ENCODE results near the gene ZCCHC7. TPM values are rescaled to one million over a fixed set of nuclear protein-coding genes. Genes with fewer than 3 reads are reported as not detected.
"Not testable (repeated sequence)": the region's sequence is repeated elsewhere in the genome, so short reads cannot be mapped to it uniquely, and the experiment has no call there.

The ZCCHC7 gene
- total RNA-seq, 2 experiments from 2014 or later: 20.1 to 20.6 TPM

GRCh38 chr9:37386988-37387387 is 266.6 kb downstream of the ZCCHC7 start:
- DNase-seq (no peak), ATAC-seq (no peak)
- Mint-ChIP-seq H3K9me3 (ENCODE audit: low read depth) (no peaks in the 10 kb centered on the region), H3K27me3 (no peaks in the 10 kb centered on the region), H3K4me3 (no peak overlapping the region), H3K27ac (no peak overlapping the region), H3K4me1 (peaks cover 5% of the 10 kb centered on the region), H3K36me3 (no peaks in the 10 kb centered on the region)
- CTCF ChIA-PET: interaction anchor here (0.7 to 1.9 kb wide), 2 partner anchors 23 to 29 kb away, joined by 3 to 5 read pairs; no protein-coding TSS in a partner anchor

- Mint-ChIP-seq H3K27ac (no peak overlapping the region), H3K36me3 (no peaks in the 10 kb centered on the region), H3K27me3 (peaks cover 4% of the 10 kb centered on the region), H3K4me3 (no peak overlapping the region), H3K4me1 (peaks cover 5% of the 10 kb centered on the region), H3K9me3 (ENCODE audit: low read depth) (no peaks in the 10 kb centered on the region)
- ATAC-seq (peak; percentile 42), DNase-seq (peak; percentile 62)
- CTCF ChIA-PET: interaction anchor here (1.2 kb wide), 1 partner anchor 395 kb away, joined by 4 read pairs; no protein-coding TSS in a partner anchor
Measured at GRCh38 chr9:37390759-37391158, 270.4 kb downstream of the ZCCHC7 start.

- Mint-ChIP-seq H3K9me3 (ENCODE audit: low read depth) (no peaks in the 10 kb centered on the region), H3K27me3 (peaks cover 4% of the 10 kb centered on the region), H3K36me3 (no peaks in the 10 kb centered on the region), H3K4me1 (peaks cover 5% of the 10 kb centered on the region), H3K4me3 (no peak overlapping the region), H3K27ac (no peak overlapping the region)
- DNase-seq: no peak
- CTCF ChIA-PET: interaction anchor here (1.1 to 1.5 kb wide), 2 partner anchors 200 to 519 kb away, joined by 3 to 5 read pairs; partner anchors contain the start of gene TOMM5
- ATAC-seq: no peak
Measured at GRCh38 chr9:37392272-37392671, 271.9 kb downstream of the ZCCHC7 start.

- Mint-ChIP-seq H3K36me3 (no peaks in the 10 kb centered on the region), H3K27me3 (peaks cover 7% of the 10 kb centered on the region), H3K27ac (no peak overlapping the region), H3K4me3 (no peak overlapping the region), H3K4me1 (peaks cover 5% of the 10 kb centered on the region), H3K9me3 (ENCODE audit: low read depth) (no peaks in the 10 kb centered on the region)
- CTCF ChIA-PET: no interaction called here
- no peak for ATAC-seq
- DNase-seq: no peak
Measured at GRCh38 chr9:37395229-37395628, 274.9 kb downstream of the ZCCHC7 start.

- Mint-ChIP-seq H3K27me3 (peaks cover 9% of the 10 kb centered on the region), H3K4me3 (no peak overlapping the region), H3K9me3 (ENCODE audit: low read depth) (no peaks in the 10 kb centered on the region), H3K27ac (no peak overlapping the region), H3K36me3 (no peaks in the 10 kb centered on the region), H3K4me1 (peaks cover 4% of the 10 kb centered on the region)
- CTCF ChIA-PET: interaction anchor here (0.9 kb wide), 1 partner anchor 16 kb away, joined by 3 read pairs; no protein-coding TSS in a partner anchor
- DNase-seq: no peak
- no peak for ATAC-seq
Measured at GRCh38 chr9:37395663-37396062, 275.3 kb downstream of the ZCCHC7 start.

- H3K36me3 Mint-ChIP-seq; H3K27ac Mint-ChIP-seq; ATAC-seq; H3K4me1 Mint-ChIP-seq; CTCF ChIA-PET; DNase-seq; H3K4me3 Mint-ChIP-seq; H3K9me3 Mint-ChIP-seq (ENCODE audit: low read depth): not testable (repeated sequence)
- peaks cover 15% of the 10 kb centered on the region for H3K27me3 Mint-ChIP-seq
Measured at GRCh38 chr9:37397948-37398347, 277.6 kb downstream of the ZCCHC7 start.

- CTCF ChIA-PET: no interaction called here
- Mint-ChIP-seq H3K27me3 (peaks cover 18% of the 10 kb centered on the region), H3K4me1 (no peaks in the 10 kb centered on the region), H3K36me3 (no peaks in the 10 kb centered on the region), H3K4me3 (no peak overlapping the region), H3K27ac (no peak overlapping the region), H3K9me3 (ENCODE audit: low read depth) (no peaks in the 10 kb centered on the region)
- ATAC-seq (no peak), DNase-seq (no peak)
Measured at GRCh38 chr9:37398464-37399025, 278.2 kb downstream of the ZCCHC7 start.

GRCh38 chr9:37399336-37399735 is 279.0 kb downstream of the ZCCHC7 start:
- ATAC-seq (no peak), DNase-seq (no peak)
- no peaks in the 10 kb centered on the region for H3K36me3 Mint-ChIP-seq
- peaks cover 22% of the 10 kb centered on the region for H3K27me3 Mint-ChIP-seq
- no peak overlapping the region for H3K27ac Mint-ChIP-seq
- no peak overlapping the region for H3K4me3 Mint-ChIP-seq
- CTCF ChIA-PET: no interaction called here
- H3K4me1 Mint-ChIP-seq: no peaks in the 10 kb centered on the region
- H3K9me3 Mint-ChIP-seq (ENCODE audit: low read depth): no peaks in the 10 kb centered on the region

GRCh38 chr9:37404590-37404989 is 284.2 kb downstream of the ZCCHC7 start:
- Mint-ChIP-seq H3K9me3 (ENCODE audit: low read depth) (no peaks in the 10 kb centered on the region), H3K4me1 (peaks cover 8% of the 10 kb centered on the region), H3K36me3 (no peaks in the 10 kb centered on the region), H3K4me3 (no peak overlapping the region), H3K27me3 (peaks cover 46% of the 10 kb centered on the region), H3K27ac (no peak overlapping the region)
- CTCF ChIA-PET: interaction anchor here (1.1 kb wide), 1 partner anchor 10 kb away, joined by 3 read pairs; no protein-coding TSS in a partner anchor
- ATAC-seq: no peak
- DNase-seq: no peak

GRCh38 chr9:37405350-37405749 is 285.0 kb downstream of the ZCCHC7 start:
- CTCF ChIA-PET: no interaction called here
- no peak overlapping the region for H3K4me3 Mint-ChIP-seq
- H3K9me3 Mint-ChIP-seq (ENCODE audit: low read depth): no peaks in the 10 kb centered on the region
- H3K27ac Mint-ChIP-seq: no peak overlapping the region
- no peaks in the 10 kb centered on the region for H3K36me3 Mint-ChIP-seq
- peaks cover 15% of the 10 kb centered on the region for H3K4me1 Mint-ChIP-seq
- no peak for ATAC-seq
- H3K27me3 Mint-ChIP-seq: peaks cover 46% of the 10 kb centered on the region
- no peak for DNase-seq

GRCh38 chr9:37405764-37406380 is 285.5 kb downstream of the ZCCHC7 start:
- Mint-ChIP-seq H3K4me1 (peaks cover 20% of the 10 kb centered on the region), H3K9me3 (ENCODE audit: low read depth) (no peaks in the 10 kb centered on the region), H3K36me3 (no peaks in the 10 kb centered on the region), H3K4me3 (no peak overlapping the region), H3K27me3 (peaks cover 43% of the 10 kb centered on the region), H3K27ac (no peak overlapping the region)
- CTCF ChIA-PET: no interaction called here
- ATAC-seq (no peak), DNase-seq (no peak)

- Mint-ChIP-seq H3K36me3 (no peaks in the 10 kb centered on the region), H3K27me3 (peaks cover 46% of the 10 kb centered on the region), H3K9me3 (ENCODE audit: low read depth) (no peaks in the 10 kb centered on the region), H3K4me3 (no peak overlapping the region), H3K27ac (no peak overlapping the region), H3K4me1 (peaks cover 30% of the 10 kb centered on the region)
- ATAC-seq: no peak
- CTCF ChIA-PET: interaction anchor here (0.9 to 1.2 kb wide), 2 partner anchors 17 to 418 kb away, joined by 3 read pairs; no protein-coding TSS in a partner anchor
- DNase-seq: no peak
Measured at GRCh38 chr9:37406603-37407401, 286.4 kb downstream of the ZCCHC7 start.

- Mint-ChIP-seq H3K27ac (no peak overlapping the region), H3K9me3 (ENCODE audit: low read depth) (no peaks in the 10 kb centered on the region), H3K4me3 (no peak overlapping the region), H3K27me3 (peaks cover 52% of the 10 kb centered on the region), H3K4me1 (peaks cover 36% of the 10 kb centered on the region), H3K36me3 (no peaks in the 10 kb centered on the region)
- DNase-seq (no peak), ATAC-seq (no peak)
- CTCF ChIA-PET: interaction anchor here (0.9 to 1.4 kb wide), 4 partner anchors 11 to 418 kb away, joined by 3 to 4 read pairs (median 3); partner anchors contain the start of gene POLR1E
Measured at GRCh38 chr9:37407468-37407867, 287.1 kb downstream of the ZCCHC7 start.

All from activated CD8-positive, alpha-beta memory T cell treated with anti-CD3 and anti-CD28 coated beads, Interleukin-2, amount 10 ng/mL, durations not matched to agents 7 days and 5 days (primary cell).